Activated CD8-positive, alpha-beta T cell treated with anti-CD3 and anti-CD28 coated beads for 36 hours (primary cell): ENCODE measurements around the gene VIT. TPM values are rescaled to one million over a fixed set of nuclear protein-coding genes. Genes with fewer than 3 reads are reported as not detected.

Source experiments
- ATAC-seq: fragments of 200-7000 bp; cut with Tn5 transposase; one replicate; pipeline ENCODE4 v1.10.0; 2021; ENCODE audit warnings: mild to moderate bottlenecking, moderate library complexity
- CTCF ChIA-PET: fragments of 350-600 bp; sonication (Branson Sonifier 250); formaldehyde crosslinking; loops from one replicate; lab custom pipeline; 2021; ENCODE audit warnings: antibody characterized with exemption; lab: Charles Lee
- POLR2A ChIA-PET: fragments of 350-600 bp; sonication (Branson Sonifier 250); formaldehyde crosslinking; loops from one replicate; lab custom pipeline; 2021; ENCODE audit warnings: antibody characterized with exemption; lab: Charles Lee
- DNase-seq: peaks from one replicate; pipeline ENCODE4 v3.0.0-alpha.2; 2020
- H3K27ac Mint-ChIP-seq: one replicate; pipeline ENCODE4 v1.8.0; 2021; ENCODE audit warnings: mild to moderate bottlenecking, mixed read lengths
- H3K27me3 Mint-ChIP-seq: one replicate; pipeline ENCODE4 v1.8.0; 2021; ENCODE audit warnings: mixed read lengths
- H3K36me3 Mint-ChIP-seq: one replicate; pipeline ENCODE4 v1.8.0; 2021; ENCODE audit warnings: low read depth, mixed read lengths
- H3K4me1 Mint-ChIP-seq: one replicate; pipeline ENCODE4 v1.8.0; 2021; ENCODE audit warnings: low read depth, mixed read lengths
- H3K4me3 Mint-ChIP-seq: one replicate; pipeline ENCODE4 v1.8.0; 2021; ENCODE audit warnings: mild to moderate bottlenecking, moderate library complexity, mixed read lengths
- H3K9me3 Mint-ChIP-seq: one replicate; pipeline ENCODE4 v1.8.0; 2021; ENCODE audit warnings: mixed read lengths
- CTCF ChIP-seq: fragments of 200-600 bp; IDR thresholded peaks from one replicate; pipeline ENCODE4 v1.8.0; 2022; ENCODE audit warnings: antibody characterized with exemption, mild to moderate bottlenecking
- intact Hi-C: fragments of 100-400 bp; cut with micrococcal nuclease; formaldehyde crosslinking; loops from one replicate; pipeline ENCODE4 v1.10.0; 2022
- total RNA-seq, 2 experiments: library from RNA; stranded (reverse); gene quantifications; one replicate each; pipeline ENCODE4 v1.2.3, GENCODE V29; 2021

VIT gene
- total RNA-seq, 2 experiments from 2014 or later: not detected

- ChIA-PET CTCF (interaction anchor here (1.0 to 1.4 kb wide), 2 partner anchors 29 kb away, joined by 3 read pairs; no protein-coding TSS in a partner anchor), POLR2A (no interaction called here)
- TF ChIP-seq CTCF: no peak
- Mint-ChIP-seq H3K27ac (no peak overlapping the region), H3K4me3 (no peak overlapping the region), H3K9me3 (no peaks in the 10 kb centered on the region), H3K27me3 (peaks cover 27% of the 10 kb centered on the region), H3K36me3 (no peaks in the 10 kb centered on the region), H3K4me1 (peaks cover 9% of the 10 kb centered on the region)
- ATAC-seq (no peak), DNase-seq (no peak)
- intact Hi-C loops: no loop called here
Measured at GRCh38 chr2:36741188-36741837, 44.8 kb downstream of the VIT start.

DNA sequence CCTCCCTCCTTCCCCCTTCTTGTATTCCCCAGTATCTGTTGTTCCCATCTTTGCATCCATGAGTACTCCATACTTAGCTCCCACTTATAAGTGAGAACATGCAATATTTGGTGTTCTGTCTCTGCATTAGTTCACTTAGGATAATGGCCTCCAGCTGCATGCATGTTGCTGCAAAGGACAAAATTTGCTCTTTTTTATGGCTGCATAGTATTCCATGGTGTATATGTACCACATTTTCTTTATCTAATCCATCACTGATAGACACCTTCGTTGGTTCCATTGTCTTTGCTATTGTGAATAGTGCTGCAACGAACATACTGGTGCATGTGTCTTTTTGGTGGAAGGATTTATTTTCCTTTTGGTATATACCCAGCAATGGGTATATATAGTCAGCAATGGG lies 47.4 kb downstream of the VIT start:
- no peak overlapping the region for H3K27ac Mint-ChIP-seq
- CTCF ChIA-PET: no interaction called here
- intact Hi-C loops: no loop called here
- ATAC-seq (no peak), DNase-seq (no peak)
- H3K27me3 Mint-ChIP-seq: peaks cover 40% of the 10 kb centered on the region
- peaks cover 9% of the 10 kb centered on the region for H3K4me1 Mint-ChIP-seq
- H3K4me3 Mint-ChIP-seq: no peak overlapping the region
- no peaks in the 10 kb centered on the region for H3K9me3 Mint-ChIP-seq
- POLR2A ChIA-PET: no interaction called here
- no peak for TF ChIP-seq CTCF
- H3K36me3 Mint-ChIP-seq: no peaks in the 10 kb centered on the region

DNA sequence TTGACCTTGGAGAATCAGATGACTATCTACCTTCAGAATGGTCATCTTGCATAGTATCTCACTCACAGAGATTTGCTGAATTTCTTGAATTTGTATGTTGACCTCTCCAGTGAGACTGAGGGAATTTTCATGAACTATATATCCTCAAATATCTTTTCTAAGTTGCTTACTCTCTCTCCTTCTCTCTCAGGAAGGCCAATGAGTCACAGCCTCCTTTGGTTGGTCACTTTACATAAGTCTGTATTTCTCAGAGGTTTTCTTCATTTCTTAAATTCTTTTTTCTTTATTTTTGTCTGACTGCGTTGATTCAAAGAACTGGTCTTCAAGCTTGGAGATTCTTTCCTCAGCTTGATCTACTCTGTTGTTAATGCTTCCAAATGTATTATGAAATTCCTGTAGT lies 51.7 kb downstream of the VIT start:
- ATAC-seq (no peak), DNase-seq (no peak)
- intact Hi-C loops: no loop called here
- peaks cover 41% of the 10 kb centered on the region for H3K27me3 Mint-ChIP-seq
- no peaks in the 10 kb centered on the region for H3K9me3 Mint-ChIP-seq
- TF ChIP-seq CTCF: no peak
- H3K36me3 Mint-ChIP-seq: no peaks in the 10 kb centered on the region
- no peak overlapping the region for H3K4me3 Mint-ChIP-seq
- CTCF ChIA-PET: interaction anchor here (1.4 to 1.6 kb wide), 2 partner anchors 23 to 38 kb away, joined by 4 read pairs; no protein-coding TSS in a partner anchor
- no peak overlapping the region for H3K27ac Mint-ChIP-seq
- H3K4me1 Mint-ChIP-seq: no peaks in the 10 kb centered on the region
- POLR2A ChIA-PET: no interaction called here

DNA sequence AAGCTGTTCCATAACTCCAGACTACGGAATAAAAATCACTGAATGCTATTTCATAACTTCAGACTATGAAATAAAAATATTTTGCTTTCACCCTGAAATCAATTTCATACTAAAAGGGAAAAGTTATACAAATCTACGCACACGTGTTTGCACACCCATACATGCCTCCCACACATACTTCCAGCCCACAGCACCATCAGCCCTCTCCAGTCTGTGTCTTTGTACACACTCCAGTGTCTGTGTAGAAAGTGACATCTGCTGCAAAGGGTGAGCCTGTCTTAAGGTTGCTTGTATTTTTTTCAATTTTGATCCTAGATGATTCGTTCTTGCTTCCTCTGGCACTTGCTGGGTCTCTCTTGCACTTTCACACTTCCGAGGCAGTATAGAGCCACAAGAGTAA lies 53.6 kb downstream of the VIT start:
- peaks cover 34% of the 10 kb centered on the region for H3K27me3 Mint-ChIP-seq
- ATAC-seq (no peak), DNase-seq (no peak)
- H3K27ac Mint-ChIP-seq: no peak overlapping the region
- no peaks in the 10 kb centered on the region for H3K36me3 Mint-ChIP-seq
- ChIA-PET POLR2A (no interaction called here), CTCF (no interaction called here)
- H3K9me3 Mint-ChIP-seq: no peaks in the 10 kb centered on the region
- intact Hi-C loops: no loop called here
- no peaks in the 10 kb centered on the region for H3K4me1 Mint-ChIP-seq
- H3K4me3 Mint-ChIP-seq: no peak overlapping the region
- no peak for TF ChIP-seq CTCF

DNA sequence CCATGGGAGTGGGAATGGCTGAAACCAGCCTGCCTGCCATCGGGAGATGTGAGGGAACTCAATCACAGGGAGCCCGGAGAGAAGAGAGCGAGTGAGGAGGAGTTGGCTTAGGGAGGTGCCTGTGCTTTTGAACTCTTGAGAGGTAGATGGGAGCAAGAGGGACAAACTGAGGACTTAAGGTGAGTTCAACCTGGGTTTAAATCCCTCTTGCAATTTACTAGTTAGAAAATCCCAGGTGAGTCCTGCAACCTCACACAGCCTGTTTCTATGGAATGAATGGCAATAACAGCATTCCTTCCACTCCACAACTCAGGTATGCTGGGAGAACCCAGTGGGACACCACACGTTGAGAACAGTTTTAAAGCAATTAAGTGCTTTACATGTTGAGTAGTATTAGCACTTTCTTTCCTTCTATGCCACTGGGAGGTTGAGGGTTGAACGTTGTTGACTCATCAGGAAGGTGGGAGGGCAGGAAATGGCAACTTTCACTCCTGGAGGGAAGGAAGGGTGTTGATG lies 57.3 kb downstream of the VIT start:
- no peak for DNase-seq
- no peaks in the 10 kb centered on the region for H3K36me3 Mint-ChIP-seq

More for the DNA sequence above, 57.3 kb downstream of the VIT start:
- no peak overlapping the region for H3K4me3 Mint-ChIP-seq
- POLR2A ChIA-PET: no interaction called here
- no peaks in the 10 kb centered on the region for H3K4me1 Mint-ChIP-seq
- CTCF ChIA-PET: no interaction called here
- H3K27me3 Mint-ChIP-seq: peaks cover 19% of the 10 kb centered on the region
- no peak for ATAC-seq
- intact Hi-C loops: no loop called here
- H3K9me3 Mint-ChIP-seq: no peaks in the 10 kb centered on the region
- no peak for TF ChIP-seq CTCF
- no peak overlapping the region for H3K27ac Mint-ChIP-seq
